GM13977 (cell line): ENCODE data around the gene SLC20A1.

Experiments
- DNase-seq: peaks from one replicate; pipeline ENCODE4 v3.0.0; 2012; ENCODE audit warnings: low spot score
- in situ Hi-C: fragments of 300-500 bp; cut with MboI; formaldehyde crosslinking; loops from one replicate; pipeline ENCODE4 v1.12.0; 2022; ENCODE audit warnings: low sequenced_read_pairs, low pct_unique_long_range_greater_than_20kb, mixed read lengths, inconsistent platforms; ENCODE audit not compliant: unreplicated experiment
- TF ChIP-seq, protein P1 (sequence below): IDR thresholded peaks from 2 replicates; pipeline ENCODE4 v1.5.1; 2012; ENCODE audit warnings: mild to moderate bottlenecking, control low read depth; ENCODE audit not compliant: insufficient read depth; ENCODE audit errors: extremely low read depth, missing control alignments

The SLC20A1 gene

DNA sequence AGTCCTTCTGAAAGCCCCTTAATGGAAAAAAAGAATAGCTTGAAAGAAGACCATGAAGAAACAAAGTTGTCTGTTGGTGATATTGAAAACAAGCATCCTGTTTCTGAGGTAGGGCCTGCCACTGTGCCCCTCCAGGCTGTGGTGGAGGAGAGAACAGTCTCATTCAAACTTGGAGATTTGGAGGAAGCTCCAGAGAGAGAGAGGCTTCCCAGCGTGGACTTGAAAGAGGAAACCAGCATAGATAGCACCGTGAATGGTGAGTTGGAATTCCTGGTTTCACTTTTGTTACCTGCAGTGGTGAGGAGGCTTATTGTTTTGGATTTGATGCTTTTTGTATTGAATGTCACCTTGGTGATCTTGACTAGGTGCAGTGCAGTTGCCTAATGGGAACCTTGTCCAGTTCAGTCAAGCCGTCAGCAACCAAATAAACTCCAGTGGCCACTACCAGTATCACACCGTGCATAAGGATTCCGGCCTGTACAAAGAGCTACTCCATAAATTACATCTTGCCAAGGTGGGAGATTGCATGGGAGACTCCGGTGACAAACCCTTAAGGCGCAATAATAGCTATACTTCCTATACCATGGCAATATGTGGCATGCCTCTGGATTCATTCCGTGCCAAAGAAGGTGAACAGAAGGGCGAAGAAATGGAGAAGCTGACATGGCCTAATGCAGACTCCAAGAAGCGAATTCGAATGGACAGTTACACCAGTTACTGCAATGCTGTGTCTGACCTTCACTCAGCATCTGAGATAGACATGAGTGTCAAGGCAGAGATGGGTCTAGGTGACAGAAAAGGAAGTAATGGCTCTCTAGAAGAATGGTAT lies 13.3 kb downstream of the SLC20A1 start:
- in situ Hi-C loops = no loop called here
- TF ChIP-seq, protein P1, sequence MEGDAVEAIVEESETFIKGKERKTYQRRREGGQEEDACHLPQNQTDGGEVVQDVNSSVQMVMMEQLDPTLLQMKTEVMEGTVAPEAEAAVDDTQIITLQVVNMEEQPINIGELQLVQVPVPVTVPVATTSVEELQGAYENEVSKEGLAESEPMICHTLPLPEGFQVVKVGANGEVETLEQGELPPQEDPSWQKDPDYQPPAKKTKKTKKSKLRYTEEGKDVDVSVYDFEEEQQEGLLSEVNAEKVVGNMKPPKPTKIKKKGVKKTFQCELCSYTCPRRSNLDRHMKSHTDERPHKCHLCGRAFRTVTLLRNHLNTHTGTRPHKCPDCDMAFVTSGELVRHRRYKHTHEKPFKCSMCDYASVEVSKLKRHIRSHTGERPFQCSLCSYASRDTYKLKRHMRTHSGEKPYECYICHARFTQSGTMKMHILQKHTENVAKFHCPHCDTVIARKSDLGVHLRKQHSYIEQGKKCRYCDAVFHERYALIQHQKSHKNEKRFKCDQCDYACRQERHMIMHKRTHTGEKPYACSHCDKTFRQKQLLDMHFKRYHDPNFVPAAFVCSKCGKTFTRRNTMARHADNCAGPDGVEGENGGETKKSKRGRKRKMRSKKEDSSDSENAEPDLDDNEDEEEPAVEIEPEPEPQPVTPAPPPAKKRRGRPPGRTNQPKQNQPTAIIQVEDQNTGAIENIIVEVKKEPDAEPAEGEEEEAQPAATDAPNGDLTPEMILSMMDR = no peak
- no peak for DNase-seq

DNA sequence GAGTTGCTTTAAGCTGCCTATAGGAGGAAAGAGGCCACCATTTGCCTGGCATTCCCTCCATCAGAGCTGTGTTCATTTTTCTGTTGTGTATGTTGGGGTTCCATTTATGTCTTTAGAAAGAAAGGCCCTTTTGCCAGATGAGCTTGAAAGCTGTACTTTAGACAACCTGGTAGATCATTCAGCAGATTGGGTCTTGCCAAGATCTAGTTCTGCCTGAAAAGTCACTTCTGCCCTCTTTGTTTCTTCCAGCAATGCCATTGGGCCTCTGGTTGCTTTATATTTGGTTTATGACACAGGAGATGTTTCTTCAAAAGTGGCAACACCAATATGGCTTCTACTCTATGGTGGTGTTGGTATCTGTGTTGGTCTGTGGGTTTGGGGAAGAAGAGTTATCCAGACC lies 14.4 kb downstream of the SLC20A1 start:
- TF ChIP-seq, protein P1 = no peak
- in situ Hi-C loops = no loop called here

DNA sequence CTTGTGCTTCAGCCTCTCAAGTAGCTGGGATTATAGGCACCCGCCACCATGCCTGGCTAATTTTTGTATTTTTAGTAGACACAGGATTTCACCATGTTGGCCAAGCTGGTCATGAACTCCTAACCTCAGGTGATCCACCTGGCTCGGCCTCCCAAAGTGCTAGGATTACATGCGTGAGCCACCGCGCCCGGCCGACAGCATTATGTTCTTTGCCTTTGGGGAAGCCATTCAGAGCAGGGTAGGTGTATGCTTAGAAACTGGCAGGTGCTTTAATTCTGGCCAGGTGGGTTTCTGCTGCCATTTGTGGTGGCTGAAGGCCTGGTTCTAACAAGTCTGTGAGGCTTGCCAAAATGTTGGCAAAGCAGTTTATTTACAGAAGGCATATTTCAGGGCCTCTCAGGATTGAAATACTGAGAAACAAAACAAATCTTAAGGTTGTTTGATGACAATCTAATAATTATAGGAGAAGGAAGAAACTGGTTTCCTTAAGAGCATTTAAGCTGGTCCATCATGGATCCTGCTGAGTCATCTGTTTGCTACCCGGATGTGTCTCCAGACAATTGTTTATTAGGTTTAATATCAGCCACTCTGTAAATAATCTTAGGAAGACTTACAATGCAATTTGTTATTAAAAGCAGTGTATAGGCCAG lies 16.0 kb downstream of the SLC20A1 start:
- DNase-seq = no peak
- TF ChIP-seq, protein P1 = no peak
- in situ Hi-C loops = no loop called here

More for the DNA sequence above, 14.4 kb downstream of the SLC20A1 start:
- no peak for DNase-seq

DNA sequence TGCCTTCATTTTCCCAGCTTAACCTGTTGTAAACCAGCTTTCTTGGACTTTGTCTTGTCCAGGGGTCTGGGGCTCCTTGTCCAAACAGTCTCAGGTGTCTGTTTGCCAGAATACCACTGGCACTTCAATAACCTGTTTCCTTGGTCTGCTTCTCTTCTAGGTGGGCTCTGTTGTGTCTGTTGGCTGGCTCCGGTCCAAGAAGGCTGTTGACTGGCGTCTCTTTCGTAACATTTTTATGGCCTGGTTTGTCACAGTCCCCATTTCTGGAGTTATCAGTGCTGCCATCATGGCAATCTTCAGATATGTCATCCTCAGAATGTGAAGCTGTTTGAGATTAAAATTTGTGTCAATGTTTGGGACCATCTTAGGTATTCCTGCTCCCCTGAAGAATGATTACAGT lies 17.0 kb downstream of the SLC20A1 start:
- no peak for DNase-seq
- in situ Hi-C loops = no loop called here
- TF ChIP-seq, protein P1 = no peak

DNA sequence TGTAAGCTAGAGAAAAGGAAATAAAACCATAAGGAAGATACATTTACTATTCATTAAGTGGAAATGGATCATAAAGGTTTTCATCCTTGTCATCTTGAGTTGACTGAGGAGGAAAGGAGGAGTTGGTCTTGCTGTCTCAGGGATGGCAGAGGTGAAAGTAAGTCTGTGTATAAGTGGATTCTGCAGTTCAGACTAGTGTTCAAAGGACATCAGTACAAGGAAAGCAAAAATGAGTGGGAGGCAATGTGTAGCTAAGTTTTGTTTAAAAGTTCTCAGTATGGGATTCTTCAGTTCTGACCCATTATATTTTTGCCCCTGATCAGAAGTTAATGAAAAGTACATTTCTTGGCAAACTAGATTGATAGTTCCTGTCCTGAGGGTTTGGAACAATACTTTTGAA lies 18.9 kb downstream of the SLC20A1 start:
- in situ Hi-C loops = no loop called here
- TF ChIP-seq, protein P1 = no peak
- no peak for DNase-seq

DNA sequence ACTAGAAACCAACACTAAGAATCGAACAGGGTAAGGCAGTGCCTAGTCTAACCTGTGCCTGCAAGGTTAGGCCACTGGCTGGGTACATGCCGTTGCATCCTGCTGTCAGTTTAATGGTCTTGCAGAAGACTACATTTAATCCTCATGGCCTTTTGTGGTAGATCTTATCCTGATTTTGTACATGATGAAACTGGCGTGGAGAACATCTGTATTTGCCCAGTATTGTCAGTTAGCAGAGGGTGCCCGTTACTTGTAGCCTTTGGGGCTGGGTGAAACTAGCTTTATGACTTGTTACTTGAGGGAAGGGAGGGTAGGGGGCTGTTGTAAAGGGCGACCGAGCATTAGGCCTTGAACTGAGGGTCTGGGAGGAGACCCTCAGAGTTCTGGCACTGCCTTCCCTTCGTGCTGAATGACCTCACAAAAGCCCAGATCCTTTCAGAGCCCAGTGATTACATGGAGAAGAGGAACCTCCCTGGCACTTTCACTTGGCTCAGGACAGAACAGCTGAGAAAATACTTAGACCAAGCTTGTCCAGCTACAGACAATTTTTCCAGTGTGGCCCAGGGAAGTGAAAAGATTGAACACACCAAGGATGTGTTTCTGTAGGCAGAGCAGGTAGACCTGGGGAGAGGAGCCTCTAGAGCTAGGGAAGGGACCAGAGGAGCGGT lies 19.5 kb downstream of the SLC20A1 start:
- DNase-seq = no peak
- TF ChIP-seq, protein P1 = no peak
- in situ Hi-C loops = no loop called here
